Activated T-cell treated with anti-CD3 and anti-CD28 coated beads, Interleukin-2, amount 50 U/mL, for 48 hours (primary cell): Measurements from ENCODE around the gene PFN3.
"Not testable (repeated sequence)": the region's sequence is repeated elsewhere in the genome, so short reads cannot be mapped to it uniquely, and the experiment has no call there.

Experiments
- DNase-seq, 2 experiments: peaks; one replicate each; pipeline ENCODE4 v3.0.0-alpha.2; 2020

PFN3 gene

DNA sequence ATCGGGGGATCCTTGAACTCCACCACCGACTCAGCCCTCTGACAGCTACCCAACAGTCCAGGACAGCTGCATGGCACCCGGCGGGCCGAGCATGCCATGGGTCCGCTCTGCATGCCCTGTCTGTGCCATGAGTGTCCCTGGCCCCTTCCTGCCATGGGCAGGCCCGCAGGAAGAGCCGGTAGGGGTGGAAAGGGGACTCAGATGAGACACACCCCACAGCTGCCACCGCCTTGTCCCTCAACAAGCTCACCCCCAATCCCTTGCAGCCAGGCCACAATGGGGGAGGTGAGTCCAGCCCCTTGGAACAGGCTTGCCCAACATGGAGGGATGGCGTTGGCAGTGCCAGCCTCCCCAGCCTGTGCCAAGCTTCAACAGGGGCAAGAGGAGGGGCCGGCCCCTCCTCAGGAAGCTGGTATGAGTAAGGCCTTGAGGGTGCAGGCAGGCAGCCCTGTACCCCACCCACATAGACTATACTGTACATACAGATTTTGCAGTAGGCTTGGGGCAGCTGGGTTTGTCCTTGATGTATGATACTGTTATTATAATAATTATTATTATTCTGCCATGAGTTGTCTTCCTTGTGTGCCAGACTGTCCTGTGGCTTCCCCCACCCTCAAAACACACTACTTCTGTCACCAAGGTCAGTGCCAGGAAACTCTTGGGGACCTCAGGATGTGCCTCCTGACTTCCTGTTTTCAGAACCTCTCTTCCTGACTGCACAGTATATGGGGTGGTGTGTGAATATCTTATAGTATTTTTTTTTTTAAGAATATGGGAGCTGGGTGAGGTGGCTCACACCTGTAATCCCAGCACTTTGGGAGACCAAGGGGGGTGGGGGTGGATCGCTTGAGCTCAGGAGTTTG, 28.2 kb downstream of the PFN3 start:
- no peak for DNase-seq

DNA sequence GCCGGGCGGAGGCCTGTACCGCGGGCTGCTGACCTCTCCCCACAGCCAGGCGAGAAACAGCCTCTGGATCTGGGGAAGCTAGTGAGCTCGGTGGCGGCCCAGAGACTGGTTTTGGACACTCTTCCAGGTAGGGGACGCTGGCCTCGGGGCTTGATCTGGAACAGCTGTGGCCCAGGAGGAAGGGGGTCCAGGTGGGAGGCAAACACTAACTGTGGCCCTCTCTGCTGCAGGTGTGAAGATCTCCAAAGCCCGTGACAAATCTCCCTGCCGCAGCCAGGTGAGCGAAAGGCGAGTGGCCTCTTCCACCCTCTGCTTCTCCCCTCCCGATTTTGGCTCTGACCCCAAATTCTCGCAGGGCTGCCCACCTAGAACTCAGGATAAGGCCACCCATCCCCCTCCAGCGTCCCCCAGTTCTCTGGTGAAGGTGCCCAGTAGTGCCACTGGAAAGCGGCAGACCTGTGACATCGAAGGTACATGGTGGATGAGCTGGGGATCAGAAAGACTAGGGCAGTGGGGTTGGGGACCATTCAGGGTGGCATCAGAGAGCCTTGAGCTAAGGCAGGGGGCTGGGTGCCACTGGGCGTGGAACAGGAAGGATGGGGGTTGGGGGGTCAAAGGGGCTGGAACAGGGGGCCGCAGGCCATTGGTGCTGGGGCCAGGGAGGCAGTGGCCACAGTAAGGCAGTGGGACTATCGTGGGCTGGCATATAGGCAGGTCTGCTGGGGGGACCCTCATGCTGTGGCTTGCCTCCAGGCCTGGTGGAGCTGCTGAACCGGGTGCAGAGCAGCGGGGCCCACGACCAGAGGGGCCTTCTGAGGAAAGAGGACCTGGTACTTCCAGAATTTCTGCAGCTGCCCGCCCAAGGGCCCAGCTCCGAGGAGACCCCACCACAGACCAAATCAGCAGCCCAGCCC, 29.1 kb downstream of the PFN3 start:
- DNase-seq: no peak

DNA sequence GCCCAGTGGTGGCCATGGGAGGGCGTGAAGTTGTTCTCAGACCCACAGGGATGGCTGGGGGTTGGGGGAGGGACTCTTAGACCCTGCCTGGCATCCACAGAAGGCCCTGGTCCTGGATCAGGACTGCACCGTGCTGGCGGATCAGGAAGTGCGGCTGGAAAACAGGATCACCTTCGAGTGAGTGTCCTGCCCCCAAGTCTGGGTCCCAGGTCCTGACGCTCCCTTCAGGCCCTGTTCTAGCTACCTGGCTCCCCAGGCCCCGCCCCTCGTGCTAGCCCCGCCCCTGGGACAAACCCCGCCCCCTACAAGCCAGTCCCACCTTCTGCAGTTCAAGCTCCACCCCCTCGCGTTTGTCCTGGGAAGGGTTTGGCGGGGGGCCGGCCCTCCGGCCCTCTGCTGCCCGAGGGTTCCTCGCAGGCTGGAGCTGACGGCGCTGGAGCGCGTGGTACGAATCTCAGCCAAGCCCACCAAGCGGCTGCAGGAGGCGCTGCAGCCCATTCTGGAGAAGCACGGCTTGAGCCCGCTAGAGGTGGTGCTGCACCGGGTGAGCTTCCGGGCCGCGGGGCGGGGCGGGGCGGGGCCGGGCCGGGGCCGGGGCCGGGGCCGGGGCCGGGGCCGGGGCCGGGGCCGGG, 29.9 kb downstream of the PFN3 start:
- DNase-seq: peak; percentile 54 to 61

DNA sequence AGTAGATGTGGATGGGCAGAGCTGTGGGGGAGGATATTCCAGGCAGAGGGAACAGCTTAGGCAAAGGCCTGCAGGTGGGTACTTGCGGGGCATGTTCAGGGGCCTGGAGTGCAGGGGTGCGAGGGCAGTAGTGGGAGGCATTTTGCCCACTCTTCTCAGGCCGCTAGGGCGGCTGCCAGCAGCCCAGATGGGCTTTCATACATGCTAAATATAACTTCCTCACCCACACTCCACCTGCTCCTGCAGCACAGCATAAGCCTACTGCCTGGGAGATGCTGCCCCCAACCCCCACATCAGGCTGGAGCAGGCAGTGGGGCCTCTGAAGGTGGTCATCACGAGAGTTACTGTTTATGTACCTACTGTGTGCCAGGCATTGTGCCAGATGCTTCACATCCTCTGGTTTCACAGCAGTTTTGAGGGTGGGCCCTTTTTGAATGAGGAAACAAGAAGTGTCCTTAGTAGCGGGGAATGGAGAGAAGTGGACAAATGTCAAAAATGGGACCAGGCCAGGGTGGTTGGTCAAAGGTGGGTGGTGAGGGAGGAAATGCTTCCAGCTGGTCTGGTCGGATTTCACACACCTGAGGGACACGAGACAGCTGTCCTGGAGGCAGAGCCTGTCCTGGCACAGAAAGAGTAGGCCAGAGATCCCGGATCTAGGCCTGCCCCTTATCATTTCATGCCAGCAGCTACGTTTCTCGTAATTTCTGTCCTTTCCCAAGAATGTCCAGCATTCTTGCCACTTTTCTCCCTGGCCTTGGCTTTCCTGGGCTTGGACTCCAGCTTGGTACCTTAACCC, 30.6 kb downstream of the PFN3 start:
- no peak for DNase-seq

DNA sequence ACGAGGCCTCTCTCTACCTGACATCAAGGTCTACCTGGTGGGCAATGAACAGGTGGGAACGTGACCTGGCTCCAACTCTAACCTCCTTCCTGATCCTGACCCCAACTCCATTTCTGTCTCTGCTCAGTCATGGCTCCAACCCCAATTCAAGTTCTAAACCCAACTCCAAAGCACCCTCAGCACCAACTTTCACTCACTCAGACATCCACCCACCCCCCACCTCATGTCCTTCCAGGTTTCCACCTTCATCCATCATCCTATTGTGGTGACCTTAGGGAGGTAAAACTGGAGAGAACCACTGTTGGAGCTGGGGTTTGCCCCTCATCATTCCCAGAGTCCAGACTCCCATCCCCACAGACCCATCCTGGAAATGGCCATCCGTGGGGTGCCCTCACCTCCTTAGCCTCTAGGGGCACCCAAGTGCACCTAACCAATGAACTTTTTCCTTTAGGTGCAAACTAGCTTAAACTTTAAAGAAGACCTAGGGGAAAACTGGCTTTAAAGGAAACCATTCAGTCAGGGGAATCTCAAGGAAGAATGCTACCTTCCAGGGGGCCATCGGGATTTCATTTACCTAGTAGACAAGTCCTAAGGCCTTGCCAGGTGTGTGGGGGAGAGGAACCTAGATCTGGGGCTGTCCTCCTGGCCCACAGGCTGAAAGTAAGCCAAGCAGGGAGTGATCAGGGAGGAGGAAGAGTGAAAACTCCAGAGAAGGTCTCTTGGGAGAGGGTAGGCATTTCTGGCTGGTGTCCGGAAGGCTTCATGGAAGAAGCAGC, 31.4 kb downstream of the PFN3 start:
- DNase-seq: peak in 1 of 2 experiments; percentile 56

DNA sequence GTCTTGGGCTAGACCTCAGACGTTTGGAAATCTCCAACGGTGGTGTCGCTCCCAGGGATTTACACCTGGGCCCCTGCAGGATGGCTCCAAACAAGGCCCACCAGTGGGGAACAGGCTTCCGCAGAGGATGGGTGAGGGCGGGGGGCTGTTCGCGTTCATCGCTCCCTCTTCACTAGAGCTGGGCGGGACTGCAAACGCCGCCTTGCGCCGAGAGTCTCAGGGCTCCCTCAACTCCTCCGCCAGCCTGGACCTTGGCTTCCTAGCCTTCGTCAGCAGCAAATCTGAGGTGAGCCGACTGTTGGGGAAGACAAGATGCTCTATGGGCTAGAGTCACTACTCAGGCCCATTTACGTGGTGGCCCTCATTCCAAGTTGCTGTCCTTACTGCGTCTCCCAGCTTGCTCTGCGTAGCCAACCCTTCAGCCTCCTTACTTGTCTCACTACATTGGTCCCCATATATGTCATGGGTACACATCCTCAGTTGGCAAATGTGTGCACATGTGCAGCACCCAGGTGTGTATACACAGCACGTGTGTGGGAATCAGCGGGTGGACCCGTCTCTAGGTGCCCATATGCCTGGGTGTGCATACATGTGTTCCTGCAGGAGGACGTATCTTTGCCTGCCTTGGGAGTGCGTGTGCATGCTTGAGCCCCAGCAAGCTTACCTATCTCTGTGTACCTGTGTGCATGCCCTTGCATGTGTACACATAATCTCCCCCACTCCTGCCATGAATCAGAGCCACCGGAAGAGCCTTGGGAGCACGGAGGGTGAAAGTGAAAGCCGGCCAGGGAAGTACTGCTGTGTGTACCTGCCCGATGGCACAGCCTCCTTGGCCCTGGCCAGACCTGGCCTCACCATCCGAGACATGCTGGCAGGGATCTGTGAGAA, 32.2 kb downstream of the PFN3 start:
- no peak for DNase-seq

DNA sequence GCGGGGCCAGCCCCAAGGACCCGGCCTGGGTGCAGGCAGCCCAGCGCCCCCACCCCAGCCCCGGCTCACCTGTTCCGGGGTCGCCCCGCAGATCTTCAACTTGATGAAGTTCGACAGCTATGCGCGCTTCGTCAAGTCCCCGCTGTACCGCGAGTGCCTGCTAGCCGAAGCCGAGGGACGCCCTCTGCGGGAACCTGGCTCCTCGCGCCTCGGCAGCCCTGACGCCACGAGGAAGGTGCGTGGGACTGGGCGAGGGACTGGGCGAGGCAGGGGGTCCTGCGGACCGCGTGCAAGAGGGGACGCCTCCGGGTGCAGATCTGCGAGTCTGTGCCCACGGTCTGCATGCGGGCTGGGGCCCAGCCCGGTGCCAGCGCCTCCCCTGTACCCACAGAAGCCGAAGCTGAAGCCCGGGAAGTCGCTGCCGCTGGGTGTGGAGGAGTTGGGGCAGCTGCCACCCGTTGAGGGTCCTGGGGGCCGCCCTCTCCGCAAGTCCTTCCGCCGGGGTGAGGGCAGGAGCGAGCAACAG, 33.1 kb downstream of the PFN3 start:
- no peak for DNase-seq

DNA sequence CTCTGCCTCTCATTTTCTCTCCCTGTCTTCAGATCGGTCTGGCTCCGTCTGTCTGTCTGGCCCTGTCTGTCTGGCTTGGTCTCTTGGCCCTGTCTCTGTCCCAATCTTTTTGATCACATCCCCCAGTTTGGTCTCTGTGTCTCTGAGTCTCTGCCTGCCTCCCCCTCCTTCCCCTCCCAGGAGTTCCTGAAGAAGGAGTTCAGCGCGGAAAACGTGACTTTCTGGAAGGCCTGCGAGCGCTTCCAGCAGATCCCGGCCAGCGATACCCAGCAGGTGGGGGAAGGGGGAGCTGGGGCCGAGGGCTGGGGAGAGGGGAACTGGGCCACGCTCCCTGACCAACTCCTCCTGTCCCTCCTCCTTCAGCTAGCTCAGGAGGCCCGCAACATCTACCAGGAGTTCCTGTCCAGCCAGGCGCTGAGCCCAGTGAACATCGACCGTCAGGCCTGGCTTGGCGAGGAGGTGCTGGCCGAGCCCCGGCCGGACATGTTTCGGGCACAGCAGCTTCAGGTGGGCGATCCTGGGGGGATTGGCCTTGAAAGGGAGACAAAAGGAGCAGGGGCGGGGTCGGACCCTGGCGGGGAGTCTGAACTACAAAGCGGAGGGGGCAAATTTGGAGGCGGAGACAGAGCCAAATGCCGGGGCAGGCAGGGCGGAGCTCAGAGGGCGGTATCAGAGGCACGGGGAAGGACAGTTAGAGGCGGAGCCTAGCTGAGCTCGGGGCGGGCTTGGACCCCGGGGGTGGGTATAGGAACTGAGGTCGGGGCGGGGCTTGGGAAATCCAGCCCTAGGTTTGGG, 33.7 kb downstream of the PFN3 start:
- DNase-seq: no peak

DNA sequence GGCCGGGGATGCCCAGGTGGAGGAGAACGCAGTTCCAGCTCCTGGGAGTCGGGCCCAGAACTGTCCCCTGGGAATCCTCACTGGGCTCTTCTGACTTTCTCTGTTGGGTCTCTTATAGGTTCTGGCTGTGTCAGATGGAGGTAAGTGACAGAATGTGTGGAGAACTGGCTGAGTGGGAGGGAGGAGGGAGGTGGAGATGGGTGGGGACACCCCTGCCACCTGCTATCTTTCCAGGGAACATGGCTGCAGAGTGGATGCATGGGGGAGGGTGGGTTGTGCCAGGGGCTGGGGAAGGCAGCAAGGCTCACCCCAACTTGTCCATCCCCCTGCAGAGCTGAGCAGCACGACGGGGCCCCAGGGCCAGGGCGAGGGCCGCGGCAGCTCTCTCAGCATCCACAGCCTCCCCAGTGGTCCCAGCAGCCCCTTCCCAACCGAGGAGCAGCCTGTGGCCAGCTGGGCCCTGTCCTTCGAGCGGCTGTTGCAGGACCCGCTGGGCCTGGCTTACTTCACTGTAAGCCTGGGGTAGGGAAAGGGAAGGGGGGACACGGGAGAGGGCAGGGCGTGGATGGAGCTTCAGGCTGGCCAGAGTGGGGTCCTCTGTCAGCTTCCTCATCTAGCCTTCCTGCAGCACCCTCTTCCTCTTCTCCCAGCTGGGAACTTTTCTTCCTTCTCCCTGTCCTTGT, 34.5 kb downstream of the PFN3 start:
- no peak for DNase-seq

DNA sequence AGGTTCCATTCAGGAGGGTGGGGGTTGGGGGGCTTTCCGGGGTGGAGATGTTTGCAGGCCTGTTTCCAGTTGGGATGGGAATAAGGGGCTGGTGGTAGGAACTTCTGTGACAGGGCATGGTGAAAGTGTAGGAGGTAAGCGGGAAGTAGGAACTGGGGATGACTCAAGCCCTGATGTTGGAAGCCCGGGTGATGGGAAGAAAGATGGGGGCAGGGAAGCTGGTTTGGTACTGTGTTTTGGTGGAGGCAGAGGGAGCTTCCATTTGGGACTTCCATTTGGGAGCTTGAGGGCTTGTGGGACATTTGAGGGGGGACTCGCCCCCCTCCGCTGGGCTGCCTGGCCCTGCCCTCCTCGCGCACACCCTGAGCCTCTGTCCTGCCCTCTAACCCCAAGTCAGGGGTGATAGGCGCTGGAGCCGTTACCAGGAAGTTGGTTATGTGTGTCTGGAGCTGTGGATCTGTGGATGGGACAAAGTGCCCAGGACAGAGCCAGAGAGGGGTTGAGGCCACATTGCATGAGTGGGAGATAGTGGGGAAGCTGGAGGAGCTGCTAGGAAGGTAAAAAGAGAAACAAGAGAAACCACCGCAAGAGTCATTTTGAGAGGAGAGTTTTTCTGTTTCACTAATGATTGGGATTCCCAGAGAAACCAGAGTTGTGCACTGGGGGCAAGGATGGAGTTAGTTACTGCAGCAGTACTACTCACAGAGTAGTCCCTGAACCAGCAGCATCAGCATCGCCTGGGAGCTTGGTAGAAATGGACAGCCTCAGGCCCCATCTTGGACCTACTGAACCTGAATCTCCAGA, 36.1 kb downstream of the PFN3 start:
- peak; percentile 65 to 68 for DNase-seq

DNA sequence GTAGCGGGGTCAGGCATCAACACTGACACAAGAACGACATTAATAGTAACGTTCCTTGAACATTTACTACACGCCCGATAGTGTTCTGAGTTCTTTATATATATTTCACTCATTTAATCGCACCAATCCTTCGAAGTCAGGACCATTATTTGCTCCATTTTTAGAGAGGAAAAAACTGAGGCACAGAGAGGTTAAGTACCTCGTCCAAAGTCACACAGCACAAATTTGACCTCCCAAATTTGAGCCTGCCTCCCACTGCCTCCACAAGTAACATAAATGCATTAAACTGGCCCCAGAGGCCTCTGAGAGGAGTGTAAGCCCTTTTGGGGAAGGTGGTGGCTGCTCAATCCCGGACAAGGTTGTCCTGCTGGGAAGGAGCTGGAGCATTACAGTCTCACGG, 36.9 kb downstream of the PFN3 start:
- DNase-seq: no peak

DNA sequence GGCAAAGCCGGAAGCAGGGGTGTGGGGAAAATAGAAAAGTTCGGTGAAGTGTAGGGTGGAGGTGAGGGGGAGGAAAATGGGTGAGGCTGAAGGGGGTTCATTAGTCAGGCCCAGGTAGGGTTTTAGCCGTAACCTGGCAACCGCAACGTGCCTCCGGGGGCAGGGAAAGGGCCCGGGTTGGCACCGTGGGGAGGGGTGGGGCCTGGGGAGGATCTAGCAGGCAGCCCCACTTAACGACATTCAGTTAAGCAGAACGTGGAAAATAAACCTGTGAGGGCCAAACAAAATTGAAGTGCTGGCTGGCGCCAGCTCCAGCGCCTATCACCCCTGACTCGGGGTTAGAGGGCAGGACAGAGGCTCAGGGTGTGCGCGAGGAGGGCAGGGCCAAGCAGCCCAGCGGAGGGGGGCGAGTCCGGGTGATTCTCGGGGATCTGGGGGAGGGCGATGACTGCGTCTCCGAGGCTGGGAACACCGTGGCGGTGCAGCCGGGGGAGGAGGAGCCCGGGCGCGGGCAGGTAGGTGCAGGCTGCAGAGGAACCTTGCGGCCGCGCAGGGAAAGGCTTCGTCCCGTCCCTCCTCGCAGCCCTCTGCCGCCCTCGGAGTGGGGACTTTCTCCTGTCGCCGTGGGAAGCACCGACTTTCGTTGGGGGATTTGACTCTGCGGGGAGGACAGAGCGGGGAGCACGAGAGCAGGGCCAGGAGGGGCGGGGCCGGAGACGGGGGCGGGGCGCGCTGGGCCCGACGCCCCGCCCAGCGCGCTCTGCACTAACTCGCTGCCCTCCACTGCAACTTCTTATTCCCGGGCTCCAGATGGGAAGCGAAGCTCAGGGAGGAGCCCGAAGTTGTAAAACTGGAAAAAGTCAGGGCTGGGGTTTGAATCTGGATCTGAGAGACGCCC, 37.6 kb downstream of the PFN3 start:
- DNase-seq: peak; percentile 80 to 83

DNA sequence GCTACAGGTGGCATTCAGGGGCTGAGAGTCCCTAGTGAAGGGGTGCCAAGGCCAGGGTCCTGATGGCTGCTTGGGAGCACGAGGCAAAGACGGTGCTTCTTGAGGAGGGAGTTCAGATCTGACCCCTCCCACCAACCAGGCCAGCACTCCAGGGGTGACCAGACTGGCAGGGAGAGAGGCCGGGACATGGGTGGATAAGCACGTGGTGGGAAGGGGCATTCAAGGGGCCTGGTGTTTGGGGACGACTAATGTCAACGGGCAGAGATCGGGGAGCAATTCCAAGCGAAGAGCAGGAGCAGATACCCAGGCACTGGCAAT, 38.2 kb downstream of the PFN3 start:
- DNase-seq: no peak

DNA sequence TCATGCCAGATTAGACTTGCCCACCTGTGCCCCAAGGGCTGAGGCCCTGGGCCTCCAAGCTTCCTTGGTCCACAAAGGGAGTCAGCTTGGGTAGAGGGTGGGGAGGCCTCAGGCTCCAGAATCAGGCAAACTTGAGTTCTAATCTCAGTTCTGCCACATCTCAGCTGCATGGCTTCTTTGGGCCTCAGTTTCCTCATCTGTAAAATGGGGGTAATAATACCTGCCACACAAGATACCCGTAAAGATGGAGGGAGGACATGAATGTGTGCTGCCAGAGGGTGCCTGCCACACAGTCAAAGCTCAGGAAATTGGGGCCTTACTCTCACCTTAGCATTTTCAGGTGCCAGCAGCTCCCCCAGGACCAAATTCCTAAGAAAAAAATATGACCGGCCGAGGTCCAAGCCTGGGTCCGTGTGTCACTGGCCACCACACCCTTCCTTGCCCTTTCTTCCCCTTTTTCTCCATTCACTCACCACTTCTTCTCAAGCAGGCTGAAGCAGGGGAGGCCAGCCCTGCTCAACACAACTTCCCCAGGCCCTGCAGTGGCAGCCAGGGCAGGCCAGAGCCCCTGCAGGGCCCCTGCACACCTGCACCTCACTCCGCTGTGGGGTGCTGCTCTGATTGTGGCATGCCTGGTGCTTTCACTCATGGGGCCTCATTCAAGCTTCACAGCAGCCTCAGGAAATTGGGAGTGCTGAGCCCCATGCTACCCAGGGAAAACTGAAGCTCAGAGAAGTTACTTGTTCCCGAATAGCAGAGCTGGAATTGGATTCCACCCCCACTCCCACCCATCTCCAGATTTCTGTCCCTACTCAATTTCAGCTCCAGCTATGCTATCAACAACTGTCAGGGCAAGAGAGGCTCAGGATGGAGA, 38.8 kb downstream of the PFN3 start:
- DNase-seq: peak in 1 of 2 experiments; percentile 46

DNA sequence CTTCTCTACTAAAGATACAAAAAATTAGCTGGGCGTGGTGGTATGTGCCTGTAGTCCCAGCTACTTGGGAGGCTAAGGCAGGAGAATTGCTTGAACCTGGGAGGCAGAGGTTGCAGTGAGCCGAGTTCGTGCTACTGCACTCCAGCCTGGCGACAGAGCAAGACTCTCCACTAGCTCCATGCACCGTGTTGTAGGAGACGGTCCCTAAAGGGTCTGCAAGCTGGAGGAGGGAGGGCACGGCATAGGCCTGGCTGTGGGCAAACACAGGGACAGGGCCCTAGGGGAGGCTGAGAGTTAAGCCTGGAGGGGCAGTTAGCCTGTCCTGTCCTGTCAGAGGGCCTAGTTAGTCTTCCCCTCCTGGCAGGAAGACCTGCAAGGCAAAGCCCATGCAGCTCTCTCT, 39.7 kb downstream of the PFN3 start:
- DNase-seq: not testable (repeated sequence)

DNA sequence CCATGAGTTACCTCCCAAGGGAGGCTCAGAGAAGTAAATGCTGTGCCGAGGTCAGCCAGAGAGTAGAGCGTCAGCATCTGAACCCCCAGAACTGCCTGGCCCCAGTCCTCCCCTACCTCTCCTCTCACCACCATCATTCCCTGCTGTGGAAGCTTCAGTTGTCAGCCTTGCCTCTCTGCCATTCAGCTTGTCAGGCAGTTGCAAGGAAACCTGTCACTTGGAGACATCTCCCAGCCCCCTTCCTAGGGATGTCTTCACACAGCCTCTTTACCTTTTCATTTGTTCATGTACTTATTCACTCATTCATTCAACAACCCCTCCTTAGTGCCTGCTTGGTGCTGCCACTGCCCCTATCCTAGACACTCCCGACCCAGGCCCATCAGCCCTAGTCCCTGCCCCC, 40.6 kb downstream of the PFN3 start:
- no peak for DNase-seq
